ENCODE measurements around the gene AOAH. TPM values are rescaled to one million over a fixed set of nuclear protein-coding genes. Genes with fewer than 3 reads are reported as not detected.
A peak's percentile ranks its signal among the peaks of the same experiment; 100 is the strongest.

AOAH gene
- total and polyA plus RNA-seq, 2 experiments from 2014 or later: not detected

DNA sequence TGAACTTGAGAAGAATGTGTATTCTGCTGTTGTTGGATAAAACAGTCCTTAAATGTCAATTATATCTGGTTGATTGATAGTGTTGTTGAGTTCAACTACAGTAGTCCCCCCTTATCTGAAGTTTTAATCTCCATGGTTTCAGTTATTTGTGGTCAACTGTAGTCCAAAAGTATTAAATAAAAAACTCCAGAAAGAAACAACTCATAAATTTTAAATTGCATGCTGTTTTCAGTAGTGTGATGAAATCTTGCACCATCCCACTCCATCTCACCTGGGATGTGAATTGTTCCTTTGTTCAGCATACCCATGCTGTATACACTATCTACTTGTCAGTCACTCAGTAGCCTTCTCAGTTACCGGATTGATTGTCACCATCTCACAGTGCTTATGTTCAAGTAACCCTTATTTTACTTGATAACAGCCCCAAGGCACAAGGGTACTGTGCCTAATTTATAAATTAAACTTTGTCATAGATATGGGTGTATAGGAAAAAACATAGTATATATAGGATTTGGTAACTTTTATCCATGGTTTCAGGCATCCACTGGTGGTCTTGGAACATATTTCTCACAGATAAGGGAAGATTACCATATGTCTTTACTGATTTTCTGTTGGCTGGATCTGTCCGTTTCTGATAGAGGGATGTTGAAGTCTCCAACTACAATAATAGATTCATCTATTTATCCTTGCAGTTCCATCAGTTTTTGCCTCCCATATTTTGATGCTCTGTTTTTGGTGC, 57.1 kb downstream of the AOAH start:
- Histone ChIP-seq H3K36me3 (ENCODE audit: low read depth) (no peaks in the 10 kb centered on the region), H3K27ac (no peak overlapping the region), H3K4me1 (ENCODE audit: insufficient read depth) (peaks cover 15% of the 10 kb centered on the region; the same call in 1 of the 2 replicates), H3K79me2 (ENCODE audit: insufficient read depth) (no peaks in the 10 kb centered on the region), H3K27me3 (replicated peaks; ENCODE audit: insufficient read depth) (no peaks in the 10 kb centered on the region; the same call in 1 of the 2 replicates), H2AFZ (no peak overlapping the region), H3F3A (ENCODE audit: insufficient read depth) (no peaks in the 10 kb centered on the region), H3K4me2 (ENCODE audit: unreplicated experiment) (no peak overlapping the region), H4K20me1 (ENCODE audit: insufficient read depth) (no peaks in the 10 kb centered on the region), H3K9me2 (ENCODE audit: insufficient read depth) (no peaks in the 10 kb centered on the region), H3K4me3 (no peak overlapping the region), H3K9me3 (ENCODE audit: low read depth) (no peaks in the 10 kb centered on the region), H3K9ac (no peak overlapping the region)
- TF ChIP-seq EZH2 (IDR thresholded peaks at IDR 0.05; ENCODE audit: insufficient read depth, poor library complexity, severe bottlenecking): no peak
- 0 out of 2 replicates have a peak, but pooled peaks have one; percentile 30 for TF ChIP-seq EZH2phosphoT487 (IDR thresholded peaks at IDR 0.05; ENCODE audit: insufficient read depth, low read depth)
- in situ Hi-C loops (cut with MboI): no loop called here
- WGBS, 2 experiments (ENCODE audit: low coverage in 1 of 2, low lambda C conversion rate in 2 of 2, missing lambda C conversion rate in 2 of 2): 82 to 84% methylated on average over 2 of the region's 2 CpGs
- DNase-seq: peak; percentile 23

DNA sequence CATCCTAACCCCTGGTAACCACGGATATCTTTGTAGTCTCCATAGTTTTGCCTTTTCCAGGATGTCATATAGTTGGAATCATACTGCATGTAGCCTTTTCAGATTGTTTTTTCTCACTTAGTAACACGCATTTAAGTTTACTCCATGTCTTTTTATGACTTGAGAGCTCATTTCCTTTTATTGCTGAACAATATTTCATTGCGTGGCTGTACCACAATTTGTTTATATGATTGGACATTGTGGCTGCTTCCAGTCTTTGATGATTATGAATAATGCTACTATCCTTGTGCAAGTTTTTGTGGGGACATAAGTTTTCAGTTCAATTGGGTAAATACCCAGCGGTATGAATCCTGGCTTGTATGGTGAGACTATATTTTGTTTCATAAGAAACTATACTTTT, 60.8 kb downstream of the AOAH start:
- Histone ChIP-seq H3K9me3 (ENCODE audit: low read depth) (no peaks in the 10 kb centered on the region), H2AFZ (no peak overlapping the region), H3K79me2 (ENCODE audit: insufficient read depth) (no peaks in the 10 kb centered on the region), H3K27ac (no peak overlapping the region), H4K20me1 (ENCODE audit: insufficient read depth) (no peaks in the 10 kb centered on the region), H3K4me3 (no peak overlapping the region), H3K36me3 (ENCODE audit: low read depth) (no peaks in the 10 kb centered on the region), H3K4me1 (ENCODE audit: insufficient read depth) (peaks cover 34% of the 10 kb centered on the region), H3F3A (ENCODE audit: insufficient read depth) (peaks cover 14% of the 10 kb centered on the region), H3K9me2 (ENCODE audit: insufficient read depth) (no peaks in the 10 kb centered on the region), H3K4me2 (ENCODE audit: unreplicated experiment) (no peak overlapping the region), H3K27me3 (replicated peaks; ENCODE audit: insufficient read depth) (no peaks in the 10 kb centered on the region), H3K9ac (no peak overlapping the region)
- no peak for DNase-seq
- no peak for TF ChIP-seq EZH2phosphoT487 (IDR thresholded peaks at IDR 0.05; ENCODE audit: insufficient read depth, low read depth)
- TF ChIP-seq EZH2 (IDR thresholded peaks at IDR 0.05; ENCODE audit: insufficient read depth, poor library complexity, severe bottlenecking): no peak
- 74 to 77% methylated on average over 4 of the region's 4 CpGs for WGBS, 2 experiments (ENCODE audit: low coverage in 1 of 2, low lambda C conversion rate in 2 of 2, missing lambda C conversion rate in 2 of 2)
- in situ Hi-C loops (cut with MboI): no loop called here

DNA sequence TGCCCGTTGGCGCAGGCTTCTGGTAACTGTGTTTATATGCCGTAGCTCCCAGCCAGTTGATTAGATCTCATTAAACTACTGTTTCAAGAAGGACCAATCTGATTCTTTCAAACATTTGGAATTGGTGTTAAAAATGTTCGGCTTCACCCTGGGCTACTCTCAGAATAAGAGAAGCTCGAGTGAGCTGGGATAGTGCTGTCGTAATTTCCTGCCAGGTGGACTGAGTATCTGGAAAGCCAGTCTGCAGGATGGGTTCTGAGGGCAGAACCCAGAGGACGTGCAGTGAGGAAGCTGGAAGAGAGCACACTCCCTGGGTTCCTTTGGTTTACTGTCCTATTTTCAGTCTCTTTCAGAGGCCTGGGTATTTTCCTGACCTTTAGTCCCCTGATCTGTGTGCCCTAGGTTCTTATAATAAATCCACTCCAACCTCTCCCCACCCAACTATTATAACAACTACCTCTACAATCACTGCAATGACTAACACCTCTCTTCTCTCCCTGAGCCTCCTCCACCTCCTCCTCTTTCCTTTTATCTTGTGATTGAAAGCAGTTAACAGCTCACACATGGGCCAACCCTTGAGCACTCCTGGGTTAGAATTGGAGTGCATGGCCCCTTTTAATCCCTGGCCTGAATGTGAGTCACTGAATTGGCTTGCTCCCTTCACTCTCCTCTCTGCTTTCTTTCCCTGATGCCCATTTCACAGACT, 63.0 kb downstream of the AOAH start:
- peak; percentile 24 for DNase-seq
- no peaks in the 10 kb centered on the region for H4K20me1 ChIP-seq (ENCODE audit: insufficient read depth)
- H3K79me2 ChIP-seq (ENCODE audit: insufficient read depth): no peaks in the 10 kb centered on the region
- H3K36me3 ChIP-seq (ENCODE audit: low read depth): no peaks in the 10 kb centered on the region
- peaks cover 26% of the 10 kb centered on the region for H3K4me1 ChIP-seq (ENCODE audit: insufficient read depth)
- no peaks in the 10 kb centered on the region for H3K27me3 ChIP-seq (replicated peaks; ENCODE audit: insufficient read depth)
- H3K9me2 ChIP-seq (ENCODE audit: insufficient read depth): no peaks in the 10 kb centered on the region
- no peak for TF ChIP-seq EZH2phosphoT487 (IDR thresholded peaks at IDR 0.05; ENCODE audit: insufficient read depth, low read depth)
- no peak for TF ChIP-seq EZH2 (IDR thresholded peaks at IDR 0.05; ENCODE audit: insufficient read depth, poor library complexity, severe bottlenecking)
- 79 to 81% methylated on average over 7 of the region's 7 CpGs for WGBS, 2 experiments (ENCODE audit: low coverage in 1 of 2, low lambda C conversion rate in 2 of 2, missing lambda C conversion rate in 2 of 2)
- peaks cover 17% of the 10 kb centered on the region for H3F3A ChIP-seq (ENCODE audit: insufficient read depth)
- no peak overlapping the region for H3K27ac ChIP-seq
- H3K4me2 ChIP-seq (ENCODE audit: unreplicated experiment): no peak overlapping the region
- H3K9ac ChIP-seq: no peak overlapping the region
- no peak overlapping the region for H3K4me3 ChIP-seq
- no peak overlapping the region for H2AFZ ChIP-seq
- no peaks in the 10 kb centered on the region for H3K9me3 ChIP-seq (ENCODE audit: low read depth)
- in situ Hi-C loops (cut with MboI): no loop called here

DNA sequence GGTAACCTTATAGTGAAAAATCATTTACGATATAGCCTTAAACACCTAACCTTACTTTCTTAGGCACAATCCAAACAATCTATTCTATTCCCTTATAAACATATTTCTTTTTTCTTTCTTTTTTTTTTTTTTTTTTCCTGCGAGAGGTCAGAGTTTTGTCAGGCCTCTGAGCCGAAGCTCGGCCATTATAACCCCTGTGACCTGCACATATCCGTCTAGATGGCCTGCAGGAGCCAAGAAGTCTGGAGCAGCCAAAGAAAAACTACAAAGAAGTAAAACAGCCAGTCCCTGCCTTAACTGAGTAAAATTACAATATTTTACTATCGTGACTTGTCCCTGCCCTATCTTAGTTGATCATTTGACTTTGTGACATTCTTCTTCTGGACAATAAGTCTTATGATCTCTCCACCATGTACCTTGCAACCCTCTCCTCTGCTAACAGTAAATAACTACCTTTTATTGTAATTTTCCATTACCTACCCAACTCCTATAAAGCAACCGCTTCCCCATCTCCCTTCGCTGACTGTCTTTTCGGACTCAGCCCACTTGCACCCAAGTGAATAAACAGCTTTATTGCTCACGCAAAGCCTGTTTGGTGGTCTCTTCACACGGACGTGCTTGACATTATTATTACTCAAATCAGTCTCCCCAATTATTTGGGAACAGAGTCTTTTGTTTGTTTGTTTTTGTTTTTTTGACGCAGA, 64.5 kb downstream of the AOAH start:
- Histone ChIP-seq H3K79me2 (ENCODE audit: insufficient read depth) (no peaks in the 10 kb centered on the region), H3K4me1 (ENCODE audit: insufficient read depth) (peaks cover 26% of the 10 kb centered on the region), H3K9me3 (ENCODE audit: low read depth) (no peaks in the 10 kb centered on the region), H4K20me1 (ENCODE audit: insufficient read depth) (no peaks in the 10 kb centered on the region), H3K4me3 (no peak overlapping the region), H2AFZ (no peak overlapping the region), H3K27me3 (replicated peaks; ENCODE audit: insufficient read depth) (no peaks in the 10 kb centered on the region), H3K27ac (peak overlapping the region; percentile 96), H3K36me3 (ENCODE audit: low read depth) (no peaks in the 10 kb centered on the region), H3F3A (ENCODE audit: insufficient read depth) (peaks cover 17% of the 10 kb centered on the region), H3K4me2 (ENCODE audit: unreplicated experiment) (peak overlapping the region; percentile 68), H3K9ac (peak overlapping the region; percentile 77; the same call in 1 of the 2 replicates), H3K9me2 (ENCODE audit: insufficient read depth) (no peaks in the 10 kb centered on the region)
- DNase-seq: no peak
- TF ChIP-seq EZH2phosphoT487 (IDR thresholded peaks at IDR 0.05; ENCODE audit: insufficient read depth, low read depth) (no peak), EZH2 (IDR thresholded peaks at IDR 0.05; ENCODE audit: insufficient read depth, poor library complexity, severe bottlenecking) (no peak)
- in situ Hi-C loops (cut with MboI): no loop called here
- 76 to 80% methylated on average over 13 of the region's 13 CpGs for WGBS, 2 experiments (ENCODE audit: low coverage in 1 of 2, low lambda C conversion rate in 2 of 2, missing lambda C conversion rate in 2 of 2)

All from GM23248 (cell line).